GM12801 (cell line): ENCODE results near the gene MTARC1.

Source experiments
- CTCF ChIP-seq: IDR thresholded peaks from one replicate; pipeline ENCODE4 v1.5.1; 2011; ENCODE audit warnings: control low read depth; ENCODE audit not compliant: insufficient read length; ENCODE audit errors: extremely low read depth

MTARC1 gene

GRCh38 chr1:220787069-220787619 lies 431 bp downstream of the MTARC1 start:
- no peak for TF ChIP-seq CTCF

- TF ChIP-seq CTCF = no peak
Observed at GRCh38 chr1:220788900-220789299, 2.2 kb downstream of the MTARC1 start.

- no peak for TF ChIP-seq CTCF
Observed at GRCh38 chr1:220789532-220790147, 2.9 kb downstream of the MTARC1 start.

DNA sequence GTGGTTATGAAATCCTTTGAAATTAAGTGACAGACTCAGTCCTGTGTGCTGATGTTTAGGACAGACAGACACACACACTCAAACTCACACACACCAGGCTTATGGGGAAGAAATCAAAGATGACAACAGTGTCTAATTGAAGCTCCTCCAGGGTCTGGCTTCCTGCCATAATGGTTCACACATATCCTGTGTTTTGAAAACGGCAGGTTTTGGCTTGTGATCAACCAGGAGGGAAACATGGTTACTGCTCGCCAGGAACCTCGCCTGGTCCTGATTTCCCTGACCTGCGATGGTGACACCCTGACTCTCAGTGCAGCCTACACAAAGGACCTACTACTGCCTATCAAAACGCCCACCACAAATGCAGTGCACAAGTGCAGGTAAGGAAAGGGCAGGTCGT lies 4.6 kb downstream of the MTARC1 start:
- TF ChIP-seq CTCF = no peak

DNA sequence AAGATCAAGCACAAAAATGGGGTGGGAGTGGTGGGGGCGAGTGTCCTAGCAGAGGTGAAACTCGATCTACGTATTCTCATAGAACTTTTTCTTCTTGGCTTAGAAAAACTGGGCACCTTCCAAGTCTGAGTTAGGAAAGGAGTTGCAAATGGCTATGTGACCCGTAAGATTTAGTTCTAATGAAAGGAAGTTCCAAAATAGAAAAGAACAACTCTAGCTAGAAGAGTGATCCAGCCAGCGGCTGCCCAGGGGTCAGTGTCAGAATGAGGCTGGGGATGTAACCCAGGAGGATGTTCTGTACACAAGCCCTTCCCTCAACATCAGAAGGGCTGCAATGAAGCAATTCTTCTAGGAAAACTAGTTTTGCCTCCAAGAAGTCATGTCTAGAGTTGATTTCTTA lies 5.2 kb downstream of the MTARC1 start:
- TF ChIP-seq CTCF = no peak

- no peak for TF ChIP-seq CTCF
Observed at GRCh38 chr1:220796530-220796929, 9.8 kb downstream of the MTARC1 start.

- TF ChIP-seq CTCF = no peak
Observed at GRCh38 chr1:220797044-220797443, 10.3 kb downstream of the MTARC1 start.
